ENCODE results near the gene GLTP. TPM values are rescaled to one million over a fixed set of nuclear protein-coding genes. Genes with fewer than 3 reads are reported as not detected.
"Not testable (repeated sequence)": the region's sequence is repeated elsewhere in the genome, so short reads cannot be mapped to it uniquely, and the experiment has no call there.

GLTP gene
- total and polyA plus RNA-seq, 4 donors = 60.5 to 80.4 (median 71.0) TPM

DNA sequence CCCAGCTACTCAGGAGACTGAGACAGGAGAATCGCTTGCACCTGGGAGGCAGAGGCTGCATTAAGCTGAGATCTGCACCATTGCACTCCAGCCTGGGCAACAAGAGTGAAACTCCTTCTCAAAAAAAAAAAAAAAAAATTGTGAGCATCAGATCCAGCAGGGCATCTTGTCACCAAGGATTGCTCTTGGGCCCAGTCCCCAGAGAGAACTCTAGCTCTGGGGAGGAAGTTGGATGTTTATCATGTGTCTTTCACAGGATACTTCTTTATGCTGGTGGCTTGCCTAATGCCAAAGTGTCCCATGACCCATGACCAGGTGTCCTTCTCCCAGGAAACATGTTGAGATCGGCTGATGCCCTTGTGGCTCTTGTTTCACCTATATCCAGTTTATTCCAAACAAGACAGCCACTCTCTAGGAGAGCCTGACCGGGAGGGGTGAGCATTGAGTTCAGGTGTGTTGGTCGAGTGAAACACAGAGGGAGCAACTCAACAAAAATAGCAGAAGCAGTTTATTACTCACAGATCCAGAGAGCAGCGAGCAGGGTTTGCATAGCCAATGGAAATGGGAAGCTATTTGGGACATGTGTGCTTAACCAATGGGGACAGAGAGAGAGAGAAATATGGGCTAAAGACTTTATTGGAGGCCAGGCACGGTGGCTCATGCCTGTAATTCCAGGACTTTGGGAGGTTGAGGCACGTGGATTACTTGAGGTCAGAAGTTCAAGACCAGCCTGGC lies 13.1 kb upstream of the GLTP start:
- H3K4me1 ChIP-seq (ENCODE audit: control insufficient read depth, insufficient read depth, low read length) = peaks cover 12% of the 10 kb centered on the region
- DNase-seq (ENCODE audit: low read depth in 4 of 6, low spot score in 6 of 6) = no peak
- H3K4me3 ChIP-seq (ENCODE audit: low read depth, low read length) = no peak overlapping the region
- no peak overlapping the region for H3K27ac ChIP-seq (ENCODE audit: low read depth, low read length)
- H3K9me3 ChIP-seq (ENCODE audit: control insufficient read depth, insufficient read depth, low read length) = no peaks in the 10 kb centered on the region
- H3K27me3 ChIP-seq (ENCODE audit: control insufficient read depth, insufficient read depth, low read length) = no peaks in the 10 kb centered on the region
- no CpG with 5 or more reads among the region's 7 CpGs for WGBS (ENCODE audit: insufficient coverage)
- no peaks in the 10 kb centered on the region for H3K36me3 ChIP-seq (ENCODE audit: control insufficient read depth, insufficient read depth, low read length)

- no peaks in the 10 kb centered on the region for H3K27me3 ChIP-seq (ENCODE audit: control insufficient read depth, insufficient read depth, low read length)
- 89% methylated on average over 4 of the region's 4 CpGs for WGBS (ENCODE audit: insufficient coverage)
- no peaks in the 10 kb centered on the region for H3K36me3 ChIP-seq (ENCODE audit: control insufficient read depth, insufficient read depth, low read length)
- H3K27ac ChIP-seq (ENCODE audit: low read depth, low read length) = no peak overlapping the region
- peaks cover 12% of the 10 kb centered on the region for H3K4me1 ChIP-seq (ENCODE audit: control insufficient read depth, insufficient read depth, low read length)
- H3K9me3 ChIP-seq (ENCODE audit: control insufficient read depth, insufficient read depth, low read length) = no peaks in the 10 kb centered on the region
- DNase-seq (ENCODE audit: low read depth in 4 of 6, low spot score in 6 of 6) = no peak
- H3K4me3 ChIP-seq (ENCODE audit: low read depth, low read length) = no peak overlapping the region
Measured at GRCh38 chr12:109892748-109893147, 12.4 kb upstream of the GLTP start.

GRCh38 chr12:109892165-109892715 lies 11.9 kb upstream of the GLTP start:
- H3K36me3 ChIP-seq (ENCODE audit: control insufficient read depth, insufficient read depth, low read length) = no peaks in the 10 kb centered on the region

GRCh38 chr12:109891731-109892130 lies 11.4 kb upstream of the GLTP start:
- H3K9me3 ChIP-seq (ENCODE audit: control insufficient read depth, insufficient read depth, low read length); H3K4me3 ChIP-seq (ENCODE audit: low read depth, low read length); H3K27me3 ChIP-seq (ENCODE audit: control insufficient read depth, insufficient read depth, low read length); H3K36me3 ChIP-seq (ENCODE audit: control insufficient read depth, insufficient read depth, low read length); H3K27ac ChIP-seq (ENCODE audit: low read depth, low read length); DNase-seq (ENCODE audit: low read depth in 4 of 6, low spot score in 6 of 6): not testable (repeated sequence)
- peaks cover 12% of the 10 kb centered on the region for H3K4me1 ChIP-seq (ENCODE audit: control insufficient read depth, insufficient read depth, low read length)
- WGBS (ENCODE audit: insufficient coverage) = 89% methylated on average over 6 of the region's 7 CpGs

More at GRCh38 chr12:109892165-109892715, 11.9 kb upstream of the GLTP start:
- no peak overlapping the region for H3K27ac ChIP-seq (ENCODE audit: low read depth, low read length)
- no peaks in the 10 kb centered on the region for H3K9me3 ChIP-seq (ENCODE audit: control insufficient read depth, insufficient read depth, low read length)
- no peaks in the 10 kb centered on the region for H3K27me3 ChIP-seq (ENCODE audit: control insufficient read depth, insufficient read depth, low read length)
- no CpG with 5 or more reads among the region's 1 CpG for WGBS (ENCODE audit: insufficient coverage)
- DNase-seq (ENCODE audit: low read depth in 4 of 6, low spot score in 6 of 6) = no peak
- no peak overlapping the region for H3K4me3 ChIP-seq (ENCODE audit: low read depth, low read length)
- H3K4me1 ChIP-seq (ENCODE audit: control insufficient read depth, insufficient read depth, low read length) = peaks cover 12% of the 10 kb centered on the region

- Histone ChIP-seq H3K36me3 (ENCODE audit: control insufficient read depth, insufficient read depth, low read length) (no peaks in the 10 kb centered on the region), H3K27ac (ENCODE audit: low read depth, low read length) (no peak overlapping the region), H3K4me1 (ENCODE audit: control insufficient read depth, insufficient read depth, low read length) (peaks cover 12% of the 10 kb centered on the region), H3K9me3 (ENCODE audit: control insufficient read depth, insufficient read depth, low read length) (no peaks in the 10 kb centered on the region), H3K27me3 (ENCODE audit: control insufficient read depth, insufficient read depth, low read length) (no peaks in the 10 kb centered on the region), H3K4me3 (ENCODE audit: low read depth, low read length) (no peak overlapping the region)
- peak in 1 of 6 donors; percentile 18 for DNase-seq (ENCODE audit: low read depth in 4 of 6, low spot score in 6 of 6)
- 81% methylated on average over 8 of the region's 13 CpGs for WGBS (ENCODE audit: insufficient coverage)
Measured at GRCh38 chr12:109890620-109891170, 10.4 kb upstream of the GLTP start.

DNA sequence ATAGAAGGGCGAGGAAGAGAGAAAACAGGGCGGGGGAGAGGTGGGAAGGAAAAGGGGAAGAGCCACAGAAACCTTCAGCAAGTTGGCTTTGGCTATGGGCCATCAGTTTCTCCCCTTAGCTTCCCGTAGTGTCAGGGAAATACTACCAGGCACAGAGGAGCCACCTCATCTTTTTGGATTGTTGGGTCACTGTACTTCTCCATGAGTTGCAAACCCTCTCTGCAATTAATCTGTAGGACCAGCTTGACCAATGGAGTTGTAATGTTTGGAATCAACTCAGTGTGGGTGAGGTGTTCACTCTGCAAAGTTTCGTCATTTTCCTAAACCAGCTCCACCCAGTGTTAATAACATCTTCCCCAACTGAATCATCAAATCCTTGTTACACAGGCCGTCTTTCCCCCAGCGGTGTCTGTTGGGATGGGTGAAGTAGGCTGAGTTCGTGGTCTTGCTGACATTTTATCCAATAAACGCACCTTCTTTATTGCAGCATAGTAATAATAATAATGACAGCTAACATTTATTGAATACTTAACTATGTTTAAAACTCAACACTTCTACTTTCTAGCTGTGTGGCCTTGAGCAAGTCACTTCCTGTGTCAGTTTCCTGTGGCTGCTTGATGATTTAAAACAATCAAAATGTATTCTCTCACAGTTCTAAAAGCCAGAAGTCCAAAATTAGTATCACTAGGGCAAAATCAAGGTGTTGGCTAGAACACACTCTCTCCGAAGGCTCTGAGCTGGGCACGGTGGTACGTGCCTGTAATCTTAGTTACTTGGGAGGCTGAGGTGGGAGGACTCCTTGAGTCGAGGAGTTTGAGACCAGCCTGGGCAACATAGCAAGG lies 8.1 kb upstream of the GLTP start:
- no peak overlapping the region for H3K27ac ChIP-seq (ENCODE audit: low read depth, low read length)
- WGBS (ENCODE audit: insufficient coverage) = 92% methylated on average over 6 of the region's 12 CpGs
- H3K9me3 ChIP-seq (ENCODE audit: control insufficient read depth, insufficient read depth, low read length) = no peaks in the 10 kb centered on the region
- peaks cover 5% of the 10 kb centered on the region for H3K27me3 ChIP-seq (ENCODE audit: control insufficient read depth, insufficient read depth, low read length)
- no peak overlapping the region for H3K4me3 ChIP-seq (ENCODE audit: low read depth, low read length)
- no peaks in the 10 kb centered on the region for H3K36me3 ChIP-seq (ENCODE audit: control insufficient read depth, insufficient read depth, low read length)
- H3K4me1 ChIP-seq (ENCODE audit: control insufficient read depth, insufficient read depth, low read length) = peaks cover 12% of the 10 kb centered on the region
- DNase-seq (ENCODE audit: low read depth in 4 of 6, low spot score in 6 of 6) = no peak

GRCh38 chr12:109885616-109886015 lies 5.3 kb upstream of the GLTP start:
- Histone ChIP-seq H3K9me3 (ENCODE audit: control insufficient read depth, insufficient read depth, low read length) (no peaks in the 10 kb centered on the region), H3K27me3 (ENCODE audit: control insufficient read depth, insufficient read depth, low read length) (peaks cover 9% of the 10 kb centered on the region), H3K4me1 (ENCODE audit: control insufficient read depth, insufficient read depth, low read length) (peaks cover 16% of the 10 kb centered on the region), H3K36me3 (ENCODE audit: control insufficient read depth, insufficient read depth, low read length) (no peaks in the 10 kb centered on the region), H3K27ac (ENCODE audit: low read depth, low read length) (no peak overlapping the region), H3K4me3 (ENCODE audit: low read depth, low read length) (no peak overlapping the region)
- DNase-seq (ENCODE audit: low read depth in 4 of 6, low spot score in 6 of 6) = no peak
- 93% methylated on average over 9 of the region's 10 CpGs for WGBS (ENCODE audit: insufficient coverage)

GRCh38 chr12:109883461-109883860 lies 3.1 kb upstream of the GLTP start:
- Histone ChIP-seq H3K27ac (ENCODE audit: low read depth, low read length) (no peak overlapping the region), H3K4me1 (ENCODE audit: control insufficient read depth, insufficient read depth, low read length) (peaks cover 14% of the 10 kb centered on the region), H3K9me3 (ENCODE audit: control insufficient read depth, insufficient read depth, low read length) (no peaks in the 10 kb centered on the region), H3K27me3 (ENCODE audit: control insufficient read depth, insufficient read depth, low read length) (peaks cover 9% of the 10 kb centered on the region), H3K4me3 (ENCODE audit: low read depth, low read length) (no peak overlapping the region), H3K36me3 (ENCODE audit: control insufficient read depth, insufficient read depth, low read length) (peaks cover 2% of the 10 kb centered on the region)
- 76% methylated on average over 4 of the region's 4 CpGs for WGBS (ENCODE audit: insufficient coverage)
- no peak for DNase-seq (ENCODE audit: low read depth in 4 of 6, low spot score in 6 of 6)

DNA sequence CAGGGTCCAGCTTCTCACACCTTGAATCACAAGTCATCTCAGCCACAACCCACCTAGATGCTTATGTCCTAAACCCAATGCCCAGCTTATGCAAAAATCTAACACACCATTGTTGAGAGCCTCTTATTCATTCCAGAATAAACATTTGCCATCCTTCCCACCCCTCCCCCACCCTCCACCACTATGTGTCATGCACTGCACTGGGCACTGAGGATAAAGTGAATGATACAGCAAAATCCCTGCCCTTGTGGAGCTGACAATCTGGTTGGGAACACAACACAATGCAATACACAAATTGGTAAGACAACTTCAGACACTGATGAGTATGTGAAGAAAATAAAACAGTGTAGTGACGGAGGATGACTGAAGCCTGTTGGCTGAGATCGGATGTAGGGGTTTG lies 1.4 kb upstream of the GLTP start:
- Histone ChIP-seq H3K9me3 (ENCODE audit: control insufficient read depth, insufficient read depth, low read length) (no peaks in the 10 kb centered on the region), H3K36me3 (ENCODE audit: control insufficient read depth, insufficient read depth, low read length) (peaks cover 2% of the 10 kb centered on the region), H3K27ac (ENCODE audit: low read depth, low read length) (no peak overlapping the region), H3K4me1 (ENCODE audit: control insufficient read depth, insufficient read depth, low read length) (peaks cover 28% of the 10 kb centered on the region), H3K4me3 (ENCODE audit: low read depth, low read length) (no peak overlapping the region), H3K27me3 (ENCODE audit: control insufficient read depth, insufficient read depth, low read length) (peaks cover 9% of the 10 kb centered on the region)
- WGBS (ENCODE audit: insufficient coverage) = 90% methylated on average over 2 of the region's 2 CpGs
- no peak for DNase-seq (ENCODE audit: low read depth in 4 of 6, low spot score in 6 of 6)

Measured in spinal cord (tissue), 10 donors.